GM21381 (cell line): ENCODE measurements around the gene PRRT4.
A peak's percentile ranks its signal among the peaks of the same experiment; 100 is the strongest.

Experiments used
- ATAC-seq: cut with Tn5 transposase; IDR thresholded peaks from one replicate; pipeline ENCODE4 v1.9.1; 2021; ENCODE audit warnings: mild to moderate bottlenecking, moderate library complexity; ENCODE audit not compliant: unreplicated experiment

The PRRT4 gene

DNA sequence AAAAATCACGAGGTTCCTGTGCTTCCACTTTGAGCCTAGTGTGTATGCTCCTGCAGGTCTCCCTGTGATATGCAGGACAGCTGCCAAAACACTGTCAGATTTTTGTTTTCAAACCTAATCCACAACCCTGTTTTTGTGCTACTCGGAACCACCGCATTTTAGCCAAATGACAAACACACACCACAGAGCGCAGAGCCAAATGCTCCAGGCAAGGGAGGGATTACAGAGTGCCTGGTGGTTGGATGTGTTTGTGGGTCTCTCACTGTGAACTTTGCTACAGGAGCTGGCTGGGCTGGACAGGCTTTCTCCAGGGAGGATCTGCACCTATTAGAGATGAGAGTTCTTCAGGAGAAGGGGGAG, 12.0 kb downstream of the PRRT4 start:
- ATAC-seq: no peak

DNA sequence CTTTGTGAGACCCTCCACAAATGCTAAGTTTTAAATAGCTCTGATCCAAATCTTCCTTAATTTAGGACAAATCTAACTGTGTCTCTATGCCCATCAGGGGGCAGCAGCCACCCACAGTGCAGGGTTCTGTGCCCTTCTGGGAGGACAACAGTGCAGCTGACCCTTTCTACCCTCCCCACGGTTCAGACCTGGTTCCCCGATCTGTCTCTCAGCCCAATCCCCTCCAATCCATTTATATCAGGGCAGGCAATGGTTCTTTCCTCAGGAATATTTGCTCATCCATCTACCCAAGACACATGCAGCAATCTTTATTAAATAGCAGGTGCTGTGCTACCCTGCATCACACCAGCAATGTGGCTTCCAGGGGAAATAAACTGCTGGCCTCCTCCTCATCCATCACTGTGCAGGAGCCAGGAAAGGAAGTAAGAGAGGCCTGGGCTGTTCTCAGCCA, 13.8 kb downstream of the PRRT4 start:
- no peak for ATAC-seq

DNA sequence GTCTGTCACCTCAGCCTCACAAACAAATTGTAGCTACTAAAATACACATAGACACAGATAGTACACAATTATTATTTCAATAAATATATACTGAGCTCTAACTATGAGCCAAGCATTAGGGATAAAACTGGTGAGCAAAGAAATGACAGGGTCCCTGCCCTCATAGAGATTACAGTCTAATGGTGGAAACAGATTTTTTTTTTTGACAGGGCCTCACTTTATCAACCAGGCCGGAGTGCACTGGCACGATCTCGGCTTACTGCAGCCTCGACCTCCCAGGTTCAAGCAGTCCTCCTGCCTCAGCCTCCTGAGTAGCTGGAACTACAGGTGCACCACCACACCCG, 17.1 kb downstream of the PRRT4 start:
- ATAC-seq: no peak

DNA sequence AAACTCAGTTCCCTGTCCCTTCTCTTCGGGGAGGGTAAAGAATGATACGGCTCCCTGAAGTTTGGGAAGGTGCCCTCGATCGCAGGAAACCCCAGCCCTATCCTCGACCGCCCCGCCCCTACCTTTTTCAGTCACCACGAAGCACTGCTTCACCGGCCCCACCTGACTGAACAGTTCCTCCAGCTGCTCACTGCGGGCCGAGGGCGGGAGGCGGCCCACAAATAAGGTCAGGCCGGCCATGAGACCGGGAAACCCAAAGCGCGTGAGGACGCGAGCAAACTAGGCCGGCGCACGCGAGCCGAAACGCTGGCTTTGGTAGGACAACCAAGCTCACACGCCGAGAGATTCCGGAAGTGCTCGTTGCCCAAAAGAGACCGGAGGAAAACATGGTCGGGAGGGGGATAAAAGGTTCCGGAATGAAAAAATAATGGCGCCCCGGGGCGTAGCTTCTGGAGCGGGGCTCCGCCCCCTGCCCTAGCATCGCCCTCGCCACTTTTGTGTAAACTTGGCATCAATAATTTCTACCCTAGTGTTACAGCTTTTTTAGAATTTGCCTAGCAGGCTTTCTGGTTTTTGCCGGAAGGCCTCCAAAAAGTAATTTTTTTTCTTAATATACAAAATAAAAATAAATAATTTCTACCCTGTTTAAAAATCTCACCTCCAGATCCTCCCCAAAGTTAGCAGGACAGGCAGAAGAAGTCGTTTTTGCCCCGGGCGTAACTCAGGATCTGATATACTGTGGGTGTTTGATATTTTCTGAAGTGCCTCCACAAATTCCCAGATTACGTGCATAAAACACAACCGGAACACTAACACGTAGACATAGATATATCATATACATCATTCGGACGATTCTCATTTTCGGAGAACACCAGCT, 17.7 kb downstream of the PRRT4 start, which contains the start of gene RBM28:
RBM28 (minus strand) TSS at position 355 of the 877 bp plus-strand sequence; CDS start at position 240, 115 bp downstream.
- peak; percentile 93 for ATAC-seq

DNA sequence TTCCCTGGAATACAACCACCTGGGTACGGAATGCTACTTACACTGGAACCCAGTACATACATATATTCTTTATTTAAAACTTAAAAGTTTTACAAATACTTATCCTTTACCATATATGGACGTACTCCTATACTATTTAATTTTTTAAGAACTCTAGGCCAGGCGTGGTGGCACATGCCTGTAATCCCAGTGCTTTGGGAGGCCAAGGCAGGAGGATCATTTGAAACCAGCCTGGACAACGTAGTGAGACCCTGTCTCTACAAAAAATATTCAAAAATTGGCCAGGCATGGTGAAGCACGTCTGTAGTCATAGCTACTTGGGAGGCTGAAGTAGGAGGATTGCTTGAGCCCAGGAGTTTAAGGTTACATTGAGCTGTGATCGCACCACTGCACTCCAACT, 19.8 kb downstream of the PRRT4 start:
- ATAC-seq: no peak

DNA sequence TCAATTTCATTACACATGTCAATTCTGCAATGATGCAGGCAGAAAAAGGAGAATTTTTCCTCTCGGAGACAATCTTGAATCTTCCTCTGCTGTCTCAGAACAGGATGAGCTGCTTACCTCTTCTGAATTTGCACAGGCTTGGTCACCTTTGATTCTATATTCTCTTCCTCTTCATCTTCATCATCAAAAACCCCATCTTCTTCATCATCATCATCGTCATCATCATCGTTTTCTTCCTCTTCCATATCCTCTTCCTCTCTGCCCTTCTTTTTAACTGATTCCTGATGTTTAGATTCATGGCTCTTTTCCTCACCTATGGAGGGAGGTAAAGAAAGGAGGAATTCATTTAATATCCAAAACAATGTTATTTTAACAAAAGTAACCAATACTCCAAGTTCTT, 25.8 kb downstream of the PRRT4 start:
- ATAC-seq: no peak

DNA sequence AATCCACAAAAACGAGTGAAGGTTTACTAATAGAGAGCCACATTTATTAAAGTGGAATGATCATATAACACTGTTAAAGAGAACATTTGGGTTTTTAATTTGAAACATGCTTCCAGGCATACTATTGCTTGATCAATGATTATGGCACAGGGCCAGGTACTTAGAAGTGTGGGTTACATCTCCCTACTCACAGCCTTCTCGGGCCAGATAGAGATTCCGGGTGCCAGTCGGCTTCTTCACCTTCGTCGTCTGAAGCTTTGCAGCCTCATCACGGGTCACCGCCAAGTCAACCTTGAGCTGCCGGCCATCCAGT, 37.2 kb downstream of the PRRT4 start:
- ATAC-seq: no peak

DNA sequence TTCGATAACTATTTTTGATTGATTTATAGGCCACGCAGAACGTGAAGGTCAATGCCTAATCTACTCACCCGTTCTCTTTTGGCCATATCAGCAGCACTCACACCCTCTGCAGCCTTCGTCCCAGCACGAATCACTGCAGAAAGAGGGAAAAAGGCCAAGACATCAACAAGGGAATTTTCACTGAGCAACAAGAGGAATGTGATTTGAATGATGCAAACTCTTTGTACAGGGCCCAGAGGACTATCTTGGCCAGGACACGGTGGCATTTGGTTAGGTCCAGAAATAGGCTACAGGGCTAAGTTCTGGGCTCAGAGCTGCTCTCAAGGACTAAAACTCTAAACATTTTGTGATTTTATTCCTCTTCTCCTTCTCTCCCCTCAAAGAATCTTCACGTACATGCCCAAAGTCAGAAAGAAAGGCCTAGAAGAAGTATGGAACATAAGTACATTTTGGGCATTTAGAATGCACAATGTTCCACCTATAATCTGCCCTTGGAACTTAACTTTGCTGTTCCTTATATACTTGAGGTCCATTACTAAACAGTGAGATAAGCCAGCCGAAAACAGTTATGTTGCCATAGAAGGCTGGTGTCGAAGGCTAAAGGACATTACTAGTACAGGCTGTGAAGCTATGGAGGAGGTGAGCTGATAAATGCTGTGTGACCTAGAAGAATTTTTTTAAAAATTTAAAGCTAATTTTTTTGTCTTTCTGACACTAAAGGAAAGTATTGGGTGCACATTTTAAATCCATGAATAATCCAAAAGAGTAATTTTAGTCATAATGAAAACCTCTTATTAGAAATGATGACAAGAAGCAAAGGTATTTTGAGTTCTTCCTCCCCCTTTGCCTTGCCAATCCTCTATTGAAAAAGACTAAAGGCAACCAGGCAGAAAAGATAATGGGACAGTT, 37.8 kb downstream of the PRRT4 start:
- ATAC-seq: no peak

DNA sequence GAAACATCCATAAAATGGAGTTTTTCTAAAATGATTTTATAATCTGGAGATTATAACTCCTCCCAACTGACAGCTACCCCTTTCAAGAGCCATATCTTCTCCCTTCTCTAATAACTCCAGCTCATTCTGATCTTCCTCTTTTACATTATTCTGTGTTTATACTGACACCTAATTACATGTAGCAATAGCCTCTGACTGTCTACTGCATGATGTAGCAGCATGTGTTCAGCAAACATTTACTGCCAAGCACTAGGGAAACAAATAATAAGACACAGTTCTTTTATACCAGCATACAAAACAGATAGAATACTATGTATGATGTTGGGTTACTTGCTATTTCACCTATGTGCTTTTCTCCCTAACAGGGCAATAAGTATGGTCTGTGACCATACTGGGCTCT, 38.5 kb downstream of the PRRT4 start:
- ATAC-seq: no peak

DNA sequence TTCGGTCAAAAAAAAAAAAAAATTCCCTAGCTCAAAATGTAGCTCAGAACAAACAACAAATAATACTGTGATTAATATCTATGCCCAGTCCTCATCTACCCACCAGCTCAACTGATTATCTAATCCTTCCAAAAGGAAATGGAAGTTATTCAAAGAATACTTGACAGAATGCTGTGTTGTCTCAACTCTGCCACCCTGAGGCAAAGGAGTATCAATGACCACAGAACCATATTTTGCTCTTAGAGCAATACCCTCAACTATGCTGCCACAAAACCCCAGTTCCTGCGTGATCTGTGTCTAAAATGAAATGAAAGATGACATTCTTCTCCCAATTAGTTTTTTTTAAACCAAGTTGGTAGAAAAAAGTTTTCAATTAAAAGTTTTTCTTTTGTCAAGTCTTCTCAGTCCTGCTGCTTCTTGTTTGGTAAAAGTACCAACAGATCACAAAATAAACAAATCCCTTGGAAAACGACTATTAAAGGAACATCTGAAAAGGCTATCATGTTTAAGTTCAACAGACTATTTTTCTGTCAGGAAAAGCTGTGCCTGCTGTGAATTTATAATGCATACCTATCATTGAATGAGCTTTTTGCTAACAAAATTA, 39.3 kb downstream of the PRRT4 start:
- no peak for ATAC-seq

DNA sequence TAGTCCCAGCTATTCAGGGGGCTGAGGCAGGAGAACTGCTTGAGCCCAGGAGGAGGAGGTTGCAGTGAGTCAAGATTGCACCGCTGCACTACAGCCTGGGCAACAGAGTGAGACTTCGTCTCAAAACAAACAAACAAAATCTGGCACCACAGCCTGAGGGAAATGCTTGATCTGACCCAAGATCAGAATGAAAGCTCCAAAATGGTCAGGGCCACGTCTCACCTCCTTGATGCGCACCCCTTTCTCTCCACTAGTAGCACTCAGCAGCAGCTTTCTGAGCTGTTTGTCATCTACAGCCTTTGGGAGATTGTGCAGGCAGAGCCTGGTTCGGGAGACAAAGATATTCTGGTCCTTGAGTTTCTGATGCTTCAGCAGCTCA, 40.5 kb downstream of the PRRT4 start:
- ATAC-seq: no peak

DNA sequence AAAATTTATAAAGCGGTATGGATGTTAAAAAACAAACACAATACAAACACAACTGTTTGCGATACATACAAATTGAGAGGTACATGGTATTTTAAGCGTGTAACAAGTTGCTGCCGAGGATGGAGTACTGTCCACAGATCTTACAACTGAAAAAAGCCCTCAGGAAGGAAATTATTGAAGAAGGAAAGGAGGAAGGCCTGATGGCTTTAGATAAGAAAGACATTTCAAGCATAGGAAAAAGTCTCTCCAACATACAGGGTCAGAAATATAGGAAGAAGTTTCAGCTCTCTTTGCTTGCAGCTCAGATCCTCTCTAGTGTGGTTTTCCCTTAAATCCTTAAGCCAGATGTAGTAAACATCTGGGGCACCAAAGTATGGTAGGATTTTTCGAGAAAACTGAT, 42.8 kb downstream of the PRRT4 start:
- ATAC-seq: no peak

DNA sequence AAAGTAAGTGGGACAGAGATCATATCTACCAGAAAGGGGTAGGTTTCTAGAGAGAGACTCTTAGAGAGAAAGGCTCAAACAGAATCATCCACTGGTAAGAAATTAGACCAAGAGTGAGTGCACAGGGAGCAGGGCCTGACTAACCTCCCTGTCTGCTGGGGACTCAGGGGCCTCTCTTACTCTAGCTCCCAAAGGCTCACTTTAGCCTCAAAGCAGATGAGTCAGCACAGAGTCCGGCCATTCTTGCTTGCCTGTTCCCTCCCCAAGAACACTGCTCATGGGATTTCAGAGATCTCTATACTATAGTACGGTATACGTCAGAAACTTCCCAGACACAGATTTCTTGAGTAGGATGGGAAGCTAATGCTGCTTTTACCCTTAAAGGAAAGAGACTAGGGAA, 50.5 kb downstream of the PRRT4 start:
- ATAC-seq: no peak

DNA sequence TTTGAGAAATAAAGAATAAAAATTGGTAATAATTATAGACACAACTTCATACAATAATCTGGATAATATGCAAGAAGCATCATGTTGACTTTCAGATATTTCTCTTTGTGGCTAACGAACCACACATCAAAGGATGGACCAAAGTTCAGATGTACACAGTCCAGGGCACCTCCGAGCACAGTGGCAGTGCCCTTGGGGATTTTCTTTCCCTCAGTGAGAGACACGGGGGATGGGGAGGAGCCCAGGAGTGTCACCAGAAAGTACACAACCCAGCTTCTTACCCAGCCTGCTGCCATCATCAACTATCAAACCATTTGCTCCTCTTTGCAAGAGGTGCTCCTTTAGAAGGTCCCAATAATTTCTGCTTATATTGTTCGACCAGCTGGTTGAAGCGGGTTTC, 51.0 kb downstream of the PRRT4 start:
- ATAC-seq: no peak

DNA sequence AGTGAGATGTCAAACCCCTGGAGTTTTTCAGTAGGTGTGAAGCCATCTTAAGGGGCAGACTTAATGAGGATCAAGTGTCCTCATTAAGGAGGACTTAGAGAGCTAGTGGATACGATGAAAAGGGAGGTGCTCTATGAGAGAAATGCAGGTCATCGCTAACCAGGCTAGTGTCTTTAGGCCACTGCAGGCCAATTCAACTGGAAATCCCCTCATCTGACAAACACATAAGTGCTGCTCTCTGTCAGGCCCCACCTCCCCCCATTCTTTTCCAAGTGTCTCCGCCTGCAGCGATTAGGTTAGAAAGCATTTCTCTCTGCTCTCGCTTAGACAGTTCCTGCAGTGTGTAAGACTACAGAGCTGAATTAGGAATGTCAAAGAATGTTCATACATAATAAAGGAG, 51.5 kb downstream of the PRRT4 start:
- ATAC-seq: no peak

DNA sequence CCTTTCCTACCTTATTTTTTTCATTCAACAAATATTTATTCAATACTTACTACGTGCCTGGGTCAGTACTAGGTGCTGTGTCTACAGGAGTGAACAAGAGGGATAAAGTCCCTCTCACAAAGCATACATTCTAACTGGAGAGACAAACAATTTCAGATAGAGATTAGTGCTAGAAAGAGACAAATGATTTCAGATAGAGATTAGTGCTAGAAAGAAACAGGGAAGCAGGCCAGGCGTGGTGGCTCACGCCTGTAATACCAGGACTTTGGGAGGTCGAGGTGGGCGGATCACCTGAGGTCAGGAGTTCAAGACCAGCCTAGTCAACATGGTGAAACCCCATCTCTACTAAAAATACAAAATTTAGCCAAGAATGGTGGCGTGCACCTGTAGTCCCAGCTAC, 52.4 kb downstream of the PRRT4 start:
- ATAC-seq: no peak

DNA sequence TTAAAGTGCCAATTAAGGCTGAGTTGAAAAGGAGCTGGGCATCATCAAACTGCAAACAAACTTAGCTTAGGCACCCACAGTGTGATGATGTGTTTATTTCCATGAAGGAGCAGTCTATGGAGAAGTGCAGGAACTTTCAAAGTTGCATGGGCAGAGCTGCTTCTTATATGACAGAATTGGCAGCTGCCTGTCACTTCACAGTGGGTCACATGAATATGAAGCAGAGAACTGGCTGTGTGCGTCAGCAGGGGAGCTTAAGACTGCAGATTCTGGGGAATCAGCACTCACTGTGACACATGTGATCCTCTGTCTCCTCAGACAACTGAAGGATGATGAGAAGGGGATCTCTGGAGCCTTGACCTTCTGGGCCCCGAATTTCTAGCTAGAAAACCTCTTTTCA, 54.4 kb downstream of the PRRT4 start:
- no peak for ATAC-seq

DNA sequence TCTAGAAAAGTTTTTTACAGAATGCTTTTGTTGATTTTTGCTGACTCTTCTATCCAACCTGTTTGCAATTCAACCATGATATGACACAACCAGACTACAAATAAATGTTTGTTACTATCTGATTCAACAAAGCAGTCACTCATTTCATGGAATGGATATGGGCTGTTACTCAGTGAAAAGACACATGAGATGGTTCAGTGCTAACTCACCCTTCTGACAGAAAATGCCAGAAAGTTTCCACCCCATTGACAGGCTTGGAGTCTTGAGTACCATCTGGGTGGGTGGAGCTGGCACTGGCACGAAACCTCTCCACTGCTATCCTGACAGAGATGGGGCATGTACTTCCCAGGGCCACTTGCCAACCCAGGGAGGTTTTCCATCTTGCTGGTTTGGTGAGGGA, 57.3 kb downstream of the PRRT4 start:
- no peak for ATAC-seq

DNA sequence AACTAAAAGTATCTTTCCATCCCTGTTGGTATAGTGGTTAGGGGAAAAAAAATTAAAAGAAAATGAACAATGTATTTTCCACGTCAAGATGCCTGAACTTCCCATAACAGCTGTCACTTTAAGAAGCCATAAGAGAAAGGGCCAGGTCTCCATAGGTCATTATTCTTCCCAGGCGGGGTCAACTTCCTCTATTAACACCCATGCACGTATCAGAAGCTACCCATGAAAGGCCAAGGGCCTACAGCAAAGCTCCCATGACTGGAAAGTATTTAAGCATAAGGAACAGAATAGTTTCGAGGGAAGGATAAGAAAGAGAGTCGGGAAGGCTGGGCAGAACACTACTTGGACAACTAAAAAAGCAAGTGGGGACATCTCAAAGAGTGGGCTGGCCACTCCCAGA, 57.8 kb downstream of the PRRT4 start:
- ATAC-seq: no peak

DNA sequence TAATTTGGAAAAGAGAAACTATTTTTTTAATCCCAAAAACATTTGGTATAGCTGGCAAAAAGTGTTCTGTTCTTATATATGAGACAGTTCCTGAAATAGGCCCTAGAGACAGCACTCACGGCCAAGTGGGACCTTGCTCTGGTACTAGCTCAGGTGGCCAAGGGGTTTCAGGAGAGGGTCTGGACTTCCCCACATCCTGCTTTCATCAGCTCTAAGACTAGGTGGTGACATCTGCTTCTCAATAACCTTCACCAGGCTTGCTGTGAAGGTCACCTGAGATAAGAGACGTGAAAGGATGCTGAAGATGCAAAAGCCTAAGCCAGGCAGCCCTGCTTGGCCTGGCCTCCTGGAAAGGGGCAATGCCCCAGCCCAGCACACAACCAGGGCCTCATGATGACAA, 58.4 kb downstream of the PRRT4 start:
- ATAC-seq: no peak

DNA sequence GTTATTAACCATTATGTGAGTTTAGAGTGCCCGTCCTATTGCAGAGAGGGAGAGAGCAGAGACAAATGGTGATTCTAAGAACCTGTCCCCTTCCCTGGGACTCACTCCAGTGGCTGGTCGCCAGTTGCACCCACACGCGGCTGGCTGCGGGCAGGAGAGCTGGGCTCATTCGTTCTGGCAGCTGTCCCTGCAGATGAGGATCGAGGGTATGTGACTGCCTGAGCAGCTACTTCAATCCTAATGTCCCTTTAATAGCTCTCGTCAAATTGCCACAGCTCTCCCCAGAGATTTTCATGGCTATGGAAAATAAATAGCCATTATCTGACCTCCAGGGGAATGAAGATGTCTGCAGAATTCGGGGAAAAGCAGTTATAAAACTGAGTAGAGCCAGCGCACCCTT, 59.4 kb downstream of the PRRT4 start:
- no peak for ATAC-seq
